HG03039 (cell line): ENCODE results near the gene NUP107.

ENCODE experiments used
- ATAC-seq: cut with Tn5 transposase; IDR thresholded peaks from one replicate; pipeline ENCODE4 v1.9.1; 2021; ENCODE audit warnings: mild to moderate bottlenecking, moderate library complexity; ENCODE audit not compliant: unreplicated experiment

The NUP107 gene

GRCh38 chr12:68771223-68771925, 84.6 kb downstream of the NUP107 start:
- ATAC-seq: no peak

DNA sequence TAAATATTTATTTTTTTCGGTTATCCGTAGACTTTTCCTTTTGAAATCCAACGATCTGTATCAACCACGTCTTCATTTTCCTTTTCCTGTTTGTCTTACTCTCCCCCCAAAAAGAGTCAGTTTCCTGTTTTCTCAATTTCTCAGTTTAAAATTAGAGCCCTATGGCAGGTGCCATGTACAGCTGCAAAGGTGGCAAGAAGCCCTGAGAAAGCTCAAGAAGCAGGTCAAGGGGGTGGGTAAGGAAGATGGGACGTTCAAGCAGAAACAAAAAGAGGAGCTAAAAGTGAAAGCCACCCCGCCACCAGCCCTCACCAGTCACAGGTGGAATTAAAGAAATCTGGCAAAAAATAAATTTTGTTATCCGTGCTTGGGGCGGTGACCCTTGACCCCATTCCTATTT, 85.9 kb downstream of the NUP107 start:
- no peak for ATAC-seq

GRCh38 chr12:68773582-68773981, 86.8 kb downstream of the NUP107 start:
- no peak for ATAC-seq

- no peak for ATAC-seq
Observed at GRCh38 chr12:68775121-68775630, 88.4 kb downstream of the NUP107 start.

- no peak for ATAC-seq
Observed at GRCh38 chr12:68776976-68777610, 90.3 kb downstream of the NUP107 start.

DNA sequence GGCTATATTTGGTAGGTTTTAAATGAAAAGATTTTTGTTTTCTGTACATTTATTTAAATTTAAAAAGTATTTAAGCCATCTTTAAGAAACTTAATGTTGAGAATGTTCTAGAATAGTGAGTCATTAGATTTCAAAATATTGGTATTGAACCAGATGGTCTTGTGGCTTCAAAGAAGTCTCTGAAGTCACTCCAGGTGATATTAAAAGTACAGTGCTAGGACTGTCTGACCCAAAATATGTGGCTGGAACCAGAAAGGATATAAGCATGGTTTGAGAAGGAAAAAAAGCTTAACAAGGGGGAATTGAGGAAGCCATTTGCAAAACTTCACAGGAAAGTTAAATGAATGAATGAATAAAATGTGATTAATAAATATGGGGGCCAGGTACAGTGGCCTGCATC, 92.5 kb downstream of the NUP107 start:
- no peak for ATAC-seq

GRCh38 chr12:68780731-68781130, 94.0 kb downstream of the NUP107 start:
- no peak for ATAC-seq

DNA sequence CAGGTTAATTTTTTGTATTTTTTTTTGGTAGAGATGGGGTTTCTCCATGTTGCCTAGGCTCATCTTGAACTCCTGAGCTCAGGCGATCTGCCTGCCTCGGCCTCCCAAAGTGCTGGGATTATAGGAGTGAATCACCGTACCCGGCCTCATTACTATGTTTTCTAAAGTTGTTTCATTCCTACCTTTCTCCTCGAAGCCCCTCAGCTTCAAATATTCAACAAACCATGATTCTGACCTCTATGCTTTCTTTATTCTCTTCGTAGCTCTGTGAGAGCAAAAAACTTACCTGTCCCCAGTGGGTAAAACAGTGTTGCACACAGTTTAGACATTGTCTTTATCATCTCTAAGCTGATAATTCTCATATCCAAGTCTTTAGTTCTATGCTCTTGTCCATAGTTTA, 95.0 kb downstream of the NUP107 start:
- no peak for ATAC-seq

GRCh38 chr12:68784015-68784414, 97.2 kb downstream of the NUP107 start:
- ATAC-seq: no peak

DNA sequence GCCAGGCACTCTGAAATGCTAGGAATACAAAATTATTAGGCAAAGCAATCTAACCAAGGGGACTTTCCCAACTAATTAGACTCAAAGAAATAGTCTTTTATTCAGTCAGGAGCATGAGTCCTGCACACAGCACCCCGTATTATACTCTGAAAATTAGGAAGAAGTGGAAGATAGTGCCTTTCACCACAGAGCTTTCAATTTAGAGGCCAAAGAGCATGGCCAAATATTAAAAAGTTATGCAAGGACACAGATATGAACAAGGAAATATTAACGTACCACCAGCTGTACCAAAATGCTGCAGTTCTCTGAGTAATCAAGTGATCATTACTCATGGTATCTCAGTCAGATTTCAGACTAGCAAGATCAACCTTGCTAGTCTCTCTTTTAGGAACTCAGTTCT, 98.6 kb downstream of the NUP107 start:
- no peak for ATAC-seq

GRCh38 chr12:68785823-68786222, 99.0 kb downstream of the NUP107 start:
- ATAC-seq: no peak

GRCh38 chr12:68786929-68787328, 100.2 kb downstream of the NUP107 start:
- no peak for ATAC-seq

- ATAC-seq: no peak
Observed at GRCh38 chr12:68788554-68789143, 101.9 kb downstream of the NUP107 start.

DNA sequence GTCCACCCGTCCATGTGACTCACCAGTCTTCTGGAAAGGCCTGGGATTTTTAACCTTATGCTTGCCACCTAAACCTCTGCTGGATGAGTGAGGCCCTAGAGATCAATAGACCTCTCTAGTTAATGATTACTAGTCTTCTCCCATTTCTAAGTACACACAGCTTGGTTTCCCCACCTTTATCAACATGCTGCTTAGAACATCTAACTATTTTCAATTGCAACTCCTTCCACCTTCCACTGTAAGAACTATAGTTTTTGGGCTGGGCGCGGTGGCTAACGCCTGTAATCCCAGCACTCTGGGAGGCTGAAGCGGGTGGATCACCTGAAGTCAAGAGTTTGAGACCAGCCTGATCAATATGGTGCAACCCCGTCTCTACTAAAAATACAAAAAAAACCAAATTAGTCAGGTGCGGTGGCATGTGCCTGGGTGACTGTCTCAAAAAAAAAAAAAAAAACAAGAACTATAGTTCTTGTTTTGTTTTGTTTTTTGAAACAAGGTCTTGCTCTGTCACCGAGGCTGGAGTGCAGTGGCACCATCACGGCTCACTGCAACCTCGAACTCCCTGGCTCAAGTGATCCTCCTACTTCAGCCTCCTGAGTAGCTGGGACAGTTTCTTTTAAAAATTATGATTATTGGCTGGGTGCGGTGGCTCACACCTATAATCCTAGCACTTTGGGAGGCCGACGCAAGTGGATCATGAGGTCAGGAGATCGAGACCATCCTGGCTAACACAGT, 102.5 kb downstream of the NUP107 start:
- ATAC-seq: no peak

GRCh38 chr12:68790081-68790951, 103.5 kb downstream of the NUP107 start:
- no peak for ATAC-seq

- no peak for ATAC-seq
Observed at GRCh38 chr12:68790952-68791234, 104.1 kb downstream of the NUP107 start.

DNA sequence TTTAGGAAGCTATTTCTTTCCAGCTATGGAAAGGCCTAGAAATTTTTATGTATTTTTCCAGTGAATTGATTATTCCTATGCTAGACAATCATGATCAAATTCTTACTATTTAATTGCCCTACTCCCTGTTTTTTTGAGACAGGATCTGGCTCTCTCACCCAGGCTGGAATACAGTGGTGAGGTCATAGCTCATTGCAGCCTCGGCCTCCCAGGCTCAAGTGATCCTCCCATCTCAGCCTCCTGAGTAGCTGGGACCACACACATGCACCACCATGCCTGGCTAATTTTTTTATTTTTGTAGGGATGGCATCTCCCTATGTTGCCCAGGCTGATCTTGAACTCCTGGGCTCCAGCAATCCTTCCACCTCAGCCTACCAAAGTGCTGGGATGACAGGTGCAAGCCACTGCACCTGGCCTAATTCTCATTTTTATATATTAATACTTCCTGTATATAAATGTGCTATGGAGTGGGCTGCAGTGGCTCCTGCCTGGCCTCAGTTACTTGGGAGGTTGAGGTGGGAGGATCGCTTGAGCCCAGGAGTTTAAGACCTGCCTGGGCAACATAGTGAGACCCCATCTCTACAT, 105.2 kb downstream of the NUP107 start:
- no peak for ATAC-seq

GRCh38 chr12:68792952-68793351, 106.2 kb downstream of the NUP107 start:
- ATAC-seq: peak; percentile 93

- ATAC-seq: no peak
Observed at GRCh38 chr12:68793436-68793835, 106.7 kb downstream of the NUP107 start.

DNA sequence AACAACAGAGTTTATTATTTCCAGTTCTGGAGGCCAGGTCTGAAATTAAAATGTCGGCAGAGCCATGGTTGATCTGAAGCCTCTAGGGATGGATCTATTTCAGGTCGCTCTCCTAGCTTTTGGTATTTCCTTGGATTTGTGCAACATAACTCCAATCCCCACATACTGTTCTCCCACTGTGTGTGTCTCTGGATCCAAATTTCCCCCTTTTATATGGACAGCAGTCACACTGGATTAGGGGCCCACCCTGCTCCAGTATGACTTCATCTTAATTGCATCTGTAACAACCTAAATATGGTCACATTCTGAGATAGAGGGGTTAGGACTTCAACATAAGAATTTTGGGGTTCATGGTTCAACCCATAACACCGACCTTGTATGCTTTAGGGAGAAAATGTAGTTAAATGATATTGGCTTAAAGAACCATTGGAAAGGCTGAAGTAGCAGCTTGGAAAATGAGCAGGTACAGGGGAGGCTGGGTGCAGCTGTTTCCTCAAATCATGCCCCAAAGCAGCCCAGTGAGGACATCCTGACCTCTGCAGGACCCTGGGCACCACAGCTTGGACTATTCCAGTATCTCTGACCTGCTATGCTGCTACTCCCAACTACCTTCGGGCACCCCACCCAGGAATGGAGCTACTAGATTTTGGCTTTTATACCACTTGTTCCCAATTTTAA, 107.3 kb downstream of the NUP107 start:
- no peak for ATAC-seq
